ENCODE results near the gene LAIR1. TPM values are rescaled to one million over a fixed set of nuclear protein-coding genes. Genes with fewer than 3 reads are reported as not detected.

LAIR1 gene
- total RNA-seq, 1 experiment from 2014 or later: not detected

DNA sequence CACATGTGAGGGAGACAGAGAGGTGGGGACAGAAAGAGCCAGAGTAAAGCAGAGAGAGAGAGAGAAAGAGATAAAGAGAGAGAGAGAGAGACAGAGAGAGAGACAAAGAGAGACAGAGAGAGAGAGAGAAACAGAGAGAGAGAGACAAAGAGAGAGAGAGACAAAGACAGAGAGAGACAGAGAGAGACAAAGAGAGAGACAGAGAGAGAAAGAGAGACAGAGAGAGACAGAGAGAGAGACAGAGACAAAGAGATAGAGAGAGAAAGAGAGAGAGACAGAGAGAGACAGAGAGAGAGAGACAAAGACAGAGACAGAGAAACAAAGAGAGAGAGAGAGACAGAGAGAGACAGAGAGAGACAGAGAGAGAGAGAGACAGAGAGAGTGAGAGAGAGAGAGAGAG is 46.3 kb upstream of the LAIR1 start:
- H3K27ac ChIP-seq: no peak overlapping the region
- TF ChIP-seq EZH2 (IDR thresholded peaks at IDR 0.05; ENCODE audit: low read depth): no peak
- TF ChIP-seq, protein P1, sequence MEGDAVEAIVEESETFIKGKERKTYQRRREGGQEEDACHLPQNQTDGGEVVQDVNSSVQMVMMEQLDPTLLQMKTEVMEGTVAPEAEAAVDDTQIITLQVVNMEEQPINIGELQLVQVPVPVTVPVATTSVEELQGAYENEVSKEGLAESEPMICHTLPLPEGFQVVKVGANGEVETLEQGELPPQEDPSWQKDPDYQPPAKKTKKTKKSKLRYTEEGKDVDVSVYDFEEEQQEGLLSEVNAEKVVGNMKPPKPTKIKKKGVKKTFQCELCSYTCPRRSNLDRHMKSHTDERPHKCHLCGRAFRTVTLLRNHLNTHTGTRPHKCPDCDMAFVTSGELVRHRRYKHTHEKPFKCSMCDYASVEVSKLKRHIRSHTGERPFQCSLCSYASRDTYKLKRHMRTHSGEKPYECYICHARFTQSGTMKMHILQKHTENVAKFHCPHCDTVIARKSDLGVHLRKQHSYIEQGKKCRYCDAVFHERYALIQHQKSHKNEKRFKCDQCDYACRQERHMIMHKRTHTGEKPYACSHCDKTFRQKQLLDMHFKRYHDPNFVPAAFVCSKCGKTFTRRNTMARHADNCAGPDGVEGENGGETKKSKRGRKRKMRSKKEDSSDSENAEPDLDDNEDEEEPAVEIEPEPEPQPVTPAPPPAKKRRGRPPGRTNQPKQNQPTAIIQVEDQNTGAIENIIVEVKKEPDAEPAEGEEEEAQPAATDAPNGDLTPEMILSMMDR (conservative IDR thresholded peaks at IDR 0.05): no peak
- H3K27me3 ChIP-seq (ENCODE audit: insufficient read depth, low read depth): peaks cover 46% of the 10 kb centered on the region
- no peak for DNase-seq
- H4K20me1 ChIP-seq (ENCODE audit: insufficient read depth): no peaks in the 10 kb centered on the region
- no peaks in the 10 kb centered on the region for H3K9me3 ChIP-seq (ENCODE audit: insufficient read depth, low read depth)
- intact Hi-C loops (cut with micrococcal nuclease; ENCODE audit: unreplicated experiment): no loop called here
- no peak overlapping the region for H2AFZ ChIP-seq
- H3K9me2 ChIP-seq (ENCODE audit: insufficient read depth): no peaks in the 10 kb centered on the region
- ChIA-PET POLR2A (ENCODE audit: unreplicated experiment) (no interaction called here), CTCF (no interaction called here)
- no peak overlapping the region for H3K4me3 ChIP-seq
- H3F3A ChIP-seq (ENCODE audit: insufficient read depth, low read depth): peaks cover 4% of the 10 kb centered on the region; the same call in 1 of the 2 replicates
- no peaks in the 10 kb centered on the region for H3K36me3 ChIP-seq (ENCODE audit: low read depth)
- no TSS peak for BruUV-seq (replicated peaks)
- no peaks in the 10 kb centered on the region for H3K79me2 ChIP-seq (ENCODE audit: low read depth)
- no peaks in the 10 kb centered on the region for H3K4me1 ChIP-seq (replicated peaks; ENCODE audit: insufficient read depth)
- no peak overlapping the region for H3K4me2 ChIP-seq

- no TSS peak for BruUV-seq (replicated peaks)
- CTCF ChIA-PET: no interaction called here
- no peak for DNase-seq
Observed at GRCh38 chr19:54408456-54409026, 43.8 kb upstream of the LAIR1 start.

DNA sequence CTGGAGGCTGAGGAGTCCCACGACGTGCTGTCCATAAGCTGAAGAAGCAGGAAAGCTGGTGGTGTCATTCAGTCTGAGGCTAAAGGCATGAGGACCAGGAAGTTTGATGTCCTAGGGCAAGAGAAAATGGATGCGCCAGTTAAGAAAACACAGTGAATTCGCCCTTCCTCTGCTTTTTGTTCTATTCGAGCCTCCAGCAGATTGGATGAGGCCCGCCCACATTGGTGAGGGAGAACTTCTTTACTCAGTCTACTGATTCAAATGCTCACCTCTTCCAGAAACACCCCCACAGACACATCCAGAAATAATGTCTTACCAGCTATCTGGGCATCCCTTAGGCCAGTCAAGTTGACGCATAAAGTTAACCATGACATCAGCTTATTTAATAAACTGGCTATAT is 43.0 kb upstream of the LAIR1 start:
- H3F3A ChIP-seq (ENCODE audit: insufficient read depth, low read depth): peaks cover 4% of the 10 kb centered on the region; the same call in 1 of the 2 replicates
- ChIA-PET CTCF (no interaction called here), POLR2A (ENCODE audit: unreplicated experiment) (no interaction called here)
- H3K27me3 ChIP-seq (ENCODE audit: insufficient read depth, low read depth): peaks cover 44% of the 10 kb centered on the region
- H3K9me2 ChIP-seq (ENCODE audit: insufficient read depth): no peaks in the 10 kb centered on the region
- intact Hi-C loops (cut with micrococcal nuclease; ENCODE audit: unreplicated experiment): no loop called here
- no peak overlapping the region for H3K4me2 ChIP-seq
- no peak for DNase-seq
- H2AFZ ChIP-seq: no peak overlapping the region
- H3K79me2 ChIP-seq (ENCODE audit: low read depth): no peaks in the 10 kb centered on the region
- TF ChIP-seq, protein P1 (conservative IDR thresholded peaks at IDR 0.05): no peak
- no peak for TF ChIP-seq EZH2 (IDR thresholded peaks at IDR 0.05; ENCODE audit: low read depth)
- H3K9me3 ChIP-seq (ENCODE audit: insufficient read depth, low read depth): no peaks in the 10 kb centered on the region
- H3K27ac ChIP-seq: no peak overlapping the region
- BruUV-seq (replicated peaks): no TSS peak
- no peaks in the 10 kb centered on the region for H3K36me3 ChIP-seq (ENCODE audit: low read depth)
- no peak overlapping the region for H3K4me3 ChIP-seq
- no peaks in the 10 kb centered on the region for H4K20me1 ChIP-seq (ENCODE audit: insufficient read depth)
- no peaks in the 10 kb centered on the region for H3K4me1 ChIP-seq (replicated peaks; ENCODE audit: insufficient read depth)

More at GRCh38 chr19:54408456-54409026, 43.8 kb upstream of the LAIR1 start:
- POLR2A ChIA-PET (ENCODE audit: unreplicated experiment): no interaction called here
- H4K20me1 ChIP-seq (ENCODE audit: insufficient read depth): no peaks in the 10 kb centered on the region
- intact Hi-C loops (cut with micrococcal nuclease; ENCODE audit: unreplicated experiment): no loop called here
- peaks cover 44% of the 10 kb centered on the region for H3K27me3 ChIP-seq (ENCODE audit: insufficient read depth, low read depth)
- no peaks in the 10 kb centered on the region for H3K9me2 ChIP-seq (ENCODE audit: insufficient read depth)
- no peak overlapping the region for H3K4me2 ChIP-seq
- no peaks in the 10 kb centered on the region for H3K79me2 ChIP-seq (ENCODE audit: low read depth)
- H2AFZ ChIP-seq: no peak overlapping the region
- H3K4me1 ChIP-seq (replicated peaks; ENCODE audit: insufficient read depth): no peaks in the 10 kb centered on the region
- H3K36me3 ChIP-seq (ENCODE audit: low read depth): no peaks in the 10 kb centered on the region
- no peak overlapping the region for H3K4me3 ChIP-seq
- no peak overlapping the region for H3K27ac ChIP-seq
- TF ChIP-seq, protein P1 (conservative IDR thresholded peaks at IDR 0.05): no peak
- TF ChIP-seq EZH2 (IDR thresholded peaks at IDR 0.05; ENCODE audit: low read depth): no peak
- no peaks in the 10 kb centered on the region for H3K9me3 ChIP-seq (ENCODE audit: insufficient read depth, low read depth)
- peaks cover 4% of the 10 kb centered on the region; the same call in 1 of the 2 replicates for H3F3A ChIP-seq (ENCODE audit: insufficient read depth, low read depth)

All from PC-9 (cell line).